HUES6 (cell line): ENCODE measurements around the gene VMO1.

ENCODE experiments used
- H3K27ac ChIP-seq: 2 replicates; pipeline ENCODE4 v1.7.0; 2013; ENCODE audit warnings: low read depth, mild to moderate bottlenecking, low read length, inconsistent platforms
- H3K27me3 ChIP-seq: 2 replicates; pipeline ENCODE4 v1.6.1; 2013; ENCODE audit warnings: low read length; ENCODE audit not compliant: control insufficient read depth, insufficient read depth
- H3K36me3 ChIP-seq: 2 replicates; pipeline ENCODE4 v1.6.1; 2013; ENCODE audit warnings: low read length; ENCODE audit not compliant: control insufficient read depth, insufficient read depth
- H3K4me1 ChIP-seq: 2 replicates; pipeline ENCODE4 v1.6.1; 2013; ENCODE audit warnings: low read length; ENCODE audit not compliant: control insufficient read depth, insufficient read depth
- H3K4me3 ChIP-seq: 2 replicates; pipeline ENCODE4 v1.5.1; 2013; ENCODE audit warnings: low read depth, low read length
- H3K9ac ChIP-seq: one replicate; pipeline ENCODE4 v1.6.1; 2013; ENCODE audit warnings: mild to moderate bottlenecking, low read length
- H3K9me3 ChIP-seq: 2 replicates; pipeline ENCODE4 v1.6.1; 2013; ENCODE audit warnings: low read depth, low read length; ENCODE audit not compliant: control insufficient read depth, insufficient read depth

Gene VMO1

GRCh38 chr17:4780325-4780955, 5.7 kb downstream of the VMO1 start:
- Histone ChIP-seq H3K9ac (no peak overlapping the region), H3K27ac (no peak overlapping the region), H3K9me3 (no peaks in the 10 kb centered on the region), H3K4me3 (no peak overlapping the region), H3K36me3 (no peaks in the 10 kb centered on the region), H3K4me1 (no peaks in the 10 kb centered on the region; the same call in 1 of the 2 replicates), H3K27me3 (peaks cover 53% of the 10 kb centered on the region)

- H3K9ac ChIP-seq: no peak overlapping the region
- H3K4me3 ChIP-seq: no peak overlapping the region
- H3K4me1 ChIP-seq: no peaks in the 10 kb centered on the region
- peaks cover 31% of the 10 kb centered on the region for H3K27me3 ChIP-seq
- H3K27ac ChIP-seq: no peak overlapping the region
- H3K36me3 ChIP-seq: no peaks in the 10 kb centered on the region
- H3K9me3 ChIP-seq: no peaks in the 10 kb centered on the region
Observed at GRCh38 chr17:4777969-4778760, 8.0 kb downstream of the VMO1 start.

GRCh38 chr17:4772235-4772613, 13.9 kb downstream of the VMO1 start:
- H3K9ac ChIP-seq: no peak overlapping the region
- H3K9me3 ChIP-seq: no peaks in the 10 kb centered on the region
- H3K36me3 ChIP-seq: no peaks in the 10 kb centered on the region
- no peak overlapping the region for H3K27ac ChIP-seq
- no peaks in the 10 kb centered on the region for H3K27me3 ChIP-seq
- H3K4me1 ChIP-seq: no peaks in the 10 kb centered on the region
- no peak overlapping the region for H3K4me3 ChIP-seq

- no peak within 1 kb of the TSS for H3K9ac ChIP-seq
- H3K4me3 ChIP-seq: no peak within 1 kb of the TSS
- H3K27me3 ChIP-seq: no peaks in the 10 kb centered on the region
- H3K9me3 ChIP-seq: no peaks in the 10 kb centered on the region
- H3K36me3 ChIP-seq: no peaks in the 10 kb centered on the region
- H3K27ac ChIP-seq: no peak within 1 kb of the TSS
- H3K4me1 ChIP-seq: no peaks in the 10 kb centered on the region
Observed at GRCh38 chr17:4771519-4772234, 14.5 kb downstream of the VMO1 start, which contains the start of gene TM4SF5. Gene TM4SF5, plus strand, starts transcription at chr17:4771886. Its CDS starts 37 bp downstream, at chr17:4771923.

- Histone ChIP-seq H3K9ac (no peak overlapping the region), H3K36me3 (no peaks in the 10 kb centered on the region), H3K4me1 (no peaks in the 10 kb centered on the region), H3K4me3 (no peak overlapping the region), H3K9me3 (no peaks in the 10 kb centered on the region), H3K27me3 (no peaks in the 10 kb centered on the region), H3K27ac (no peak overlapping the region)
Observed at GRCh38 chr17:4769628-4770027, 16.5 kb downstream of the VMO1 start.

GRCh38 chr17:4768298-4768697, 17.9 kb downstream of the VMO1 start:
- Histone ChIP-seq H3K36me3 (no peaks in the 10 kb centered on the region), H3K4me1 (no peaks in the 10 kb centered on the region), H3K9ac (no peak overlapping the region), H3K9me3 (no peaks in the 10 kb centered on the region), H3K4me3 (no peak overlapping the region), H3K27me3 (no peaks in the 10 kb centered on the region), H3K27ac (no peak overlapping the region)

GRCh38 chr17:4766723-4767122, 19.4 kb downstream of the VMO1 start:
- H3K9me3 ChIP-seq: no peaks in the 10 kb centered on the region
- H3K36me3 ChIP-seq: no peaks in the 10 kb centered on the region
- no peak overlapping the region for H3K4me3 ChIP-seq
- H3K4me1 ChIP-seq: no peaks in the 10 kb centered on the region
- H3K9ac ChIP-seq: no peak overlapping the region
- no peak overlapping the region for H3K27ac ChIP-seq
- H3K27me3 ChIP-seq: no peaks in the 10 kb centered on the region

GRCh38 chr17:4766201-4766600, 20.0 kb downstream of the VMO1 start:
- Histone ChIP-seq H3K9me3 (no peaks in the 10 kb centered on the region), H3K4me1 (no peaks in the 10 kb centered on the region), H3K9ac (no peak overlapping the region), H3K27me3 (no peaks in the 10 kb centered on the region), H3K27ac (no peak overlapping the region), H3K4me3 (no peak overlapping the region), H3K36me3 (no peaks in the 10 kb centered on the region)

GRCh38 chr17:4764595-4764994, 21.6 kb downstream of the VMO1 start:
- Histone ChIP-seq H3K9ac (no peak overlapping the region), H3K36me3 (no peaks in the 10 kb centered on the region), H3K27ac (no peak overlapping the region), H3K4me1 (no peaks in the 10 kb centered on the region), H3K27me3 (no peaks in the 10 kb centered on the region), H3K9me3 (no peaks in the 10 kb centered on the region), H3K4me3 (no peak overlapping the region)

- Histone ChIP-seq H3K27ac (no peak overlapping the region), H3K4me1 (no peaks in the 10 kb centered on the region), H3K36me3 (no peaks in the 10 kb centered on the region), H3K27me3 (peaks cover 3% of the 10 kb centered on the region; the same call in 1 of the 2 replicates), H3K9me3 (no peaks in the 10 kb centered on the region), H3K4me3 (no peak overlapping the region), H3K9ac (no peak overlapping the region)
Observed at GRCh38 chr17:4759776-4760236, 26.4 kb downstream of the VMO1 start.

GRCh38 chr17:4753392-4753791, 32.8 kb downstream of the VMO1 start:
- Histone ChIP-seq H3K27me3 (peaks cover 7% of the 10 kb centered on the region; the same call in 1 of the 2 replicates), H3K9ac (no peak overlapping the region), H3K27ac (no peak overlapping the region), H3K4me3 (no peak overlapping the region), H3K4me1 (no peaks in the 10 kb centered on the region), H3K36me3 (no peaks in the 10 kb centered on the region), H3K9me3 (no peaks in the 10 kb centered on the region)
